GM19099 (cell line): Measurements from ENCODE around the gene TFR2.

ENCODE experiments used
- POLR2A ChIP-seq: IDR thresholded peaks from 3 replicates; pipeline ENCODE4 v1.6.1; 2011; ENCODE audit warnings: low read depth; ENCODE audit not compliant: insufficient read length; ENCODE audit errors: extremely low read depth

Gene TFR2

DNA sequence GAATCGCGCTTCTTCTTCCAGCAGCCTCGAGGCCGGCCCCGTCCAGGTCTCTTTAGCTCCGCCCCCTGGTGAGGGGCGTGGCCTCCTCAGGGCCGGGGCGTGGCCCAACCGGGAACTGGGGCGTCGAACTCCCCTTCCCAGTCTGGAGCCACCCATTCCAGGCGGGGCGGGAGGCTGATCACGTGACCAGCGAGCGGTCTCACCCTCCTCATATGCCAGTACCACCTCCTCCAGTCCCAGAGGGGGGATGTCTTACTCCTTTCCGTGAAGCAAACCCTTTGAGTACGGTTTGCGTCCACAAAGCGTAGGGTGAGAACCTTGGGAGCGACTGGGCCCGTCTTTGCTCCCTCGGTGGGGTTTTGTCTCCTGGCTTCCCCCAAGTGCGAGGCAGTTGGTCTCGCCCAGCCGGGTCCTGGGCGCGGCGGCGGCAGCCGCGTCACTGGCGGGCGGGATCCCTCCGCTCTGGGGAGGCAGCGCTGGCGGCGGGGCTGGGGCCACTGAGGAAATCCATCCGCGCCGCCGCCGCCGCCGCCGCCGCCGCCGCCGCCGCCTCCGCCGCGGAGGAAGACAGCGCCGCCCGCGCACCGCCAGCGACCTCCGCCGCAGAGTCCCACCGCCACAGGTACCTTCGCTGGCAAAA, 32.1 kb upstream of the TFR2 start, which contains the start of gene GNB2:
TSS of gene GNB2 (plus strand) at position 439 of the 640 bp plus-strand sequence. CDS start 2,526 bp downstream, outside the sequence.
- TF ChIP-seq POLR2A = peak; percentile 51

DNA sequence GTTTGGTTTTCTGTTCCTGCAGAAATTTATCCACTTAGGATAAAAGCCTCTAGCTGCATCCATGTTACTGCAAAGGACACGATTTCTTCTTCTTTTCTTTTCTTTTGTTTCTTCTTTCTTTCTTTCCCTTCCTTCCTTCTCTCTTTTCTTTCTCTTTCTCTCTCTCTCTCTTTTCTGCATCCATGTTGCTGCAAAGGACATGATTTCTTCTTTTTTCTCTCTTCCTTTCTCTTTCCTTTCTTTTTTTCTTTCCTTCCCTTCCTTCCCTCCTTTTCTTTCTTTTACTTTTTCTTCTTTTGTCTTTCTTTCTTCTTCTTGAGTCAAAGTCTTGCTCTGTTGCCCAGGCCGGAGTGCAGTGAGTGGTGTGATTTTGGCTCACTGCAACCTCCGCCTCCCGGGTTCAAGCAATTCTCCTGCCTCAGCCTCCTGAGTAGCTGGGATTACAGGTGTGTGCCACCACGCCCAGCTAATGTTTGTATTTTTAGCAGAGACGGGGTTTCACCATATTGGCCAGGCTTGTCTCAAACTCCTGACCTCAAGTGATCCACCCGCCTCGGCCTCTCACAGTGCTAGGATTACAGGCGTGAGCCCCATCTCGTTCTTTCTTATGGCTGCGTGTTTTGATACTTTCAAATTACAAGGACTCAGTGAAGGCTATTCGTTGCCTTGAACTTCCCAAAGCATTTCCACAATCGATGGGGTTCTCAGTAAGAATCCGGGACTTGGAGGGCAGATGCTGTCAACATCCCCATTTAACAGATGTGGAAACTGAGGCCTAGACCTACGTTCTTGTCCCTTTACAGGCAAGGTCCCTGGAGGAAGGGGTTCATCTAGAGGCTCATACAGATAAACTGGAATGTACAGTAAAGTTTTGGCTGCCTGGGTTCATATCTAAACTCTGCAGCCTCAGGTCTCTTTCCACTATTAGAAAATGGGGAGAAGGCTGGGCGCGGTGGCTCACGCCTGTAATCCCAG, 30.3 kb upstream of the TFR2 start:
- TF ChIP-seq POLR2A = no peak

DNA sequence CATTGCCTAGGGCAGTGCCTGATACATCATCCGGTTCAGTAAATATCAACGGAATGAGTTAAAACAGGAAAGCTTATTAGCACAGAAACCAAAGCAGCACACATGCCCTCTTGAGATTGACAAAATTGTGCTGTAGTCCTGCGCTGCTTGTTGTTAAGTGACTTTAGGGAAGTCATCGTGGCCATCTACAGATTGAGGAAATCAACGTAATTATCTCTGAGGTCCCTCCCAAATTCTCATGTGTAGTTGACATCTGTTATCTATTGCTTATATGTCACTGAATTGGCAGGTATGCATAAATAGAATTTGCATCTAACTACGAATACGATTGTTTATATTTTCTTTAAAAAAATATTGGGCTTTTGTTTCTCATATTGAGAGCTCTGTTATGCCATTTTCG, 28.7 kb upstream of the TFR2 start:
- no peak for TF ChIP-seq POLR2A

DNA sequence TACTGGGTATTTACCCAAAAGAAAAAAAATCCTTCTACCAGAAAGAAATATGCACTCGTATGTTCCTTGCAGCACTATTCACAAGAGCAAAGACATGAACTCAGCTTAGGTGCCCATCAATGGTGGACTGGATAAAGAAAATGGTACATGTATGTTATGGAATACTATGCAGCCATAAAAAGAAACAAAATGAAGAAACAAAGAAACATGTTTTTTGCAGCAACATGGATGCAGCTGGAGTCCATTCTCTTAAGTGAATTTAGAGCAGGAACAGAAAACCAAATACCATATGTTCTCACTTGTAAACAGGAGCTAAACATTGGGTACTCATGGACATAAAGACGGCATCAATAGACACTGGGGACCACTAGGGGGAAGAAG, 26.7 kb upstream of the TFR2 start:
- no peak for TF ChIP-seq POLR2A

DNA sequence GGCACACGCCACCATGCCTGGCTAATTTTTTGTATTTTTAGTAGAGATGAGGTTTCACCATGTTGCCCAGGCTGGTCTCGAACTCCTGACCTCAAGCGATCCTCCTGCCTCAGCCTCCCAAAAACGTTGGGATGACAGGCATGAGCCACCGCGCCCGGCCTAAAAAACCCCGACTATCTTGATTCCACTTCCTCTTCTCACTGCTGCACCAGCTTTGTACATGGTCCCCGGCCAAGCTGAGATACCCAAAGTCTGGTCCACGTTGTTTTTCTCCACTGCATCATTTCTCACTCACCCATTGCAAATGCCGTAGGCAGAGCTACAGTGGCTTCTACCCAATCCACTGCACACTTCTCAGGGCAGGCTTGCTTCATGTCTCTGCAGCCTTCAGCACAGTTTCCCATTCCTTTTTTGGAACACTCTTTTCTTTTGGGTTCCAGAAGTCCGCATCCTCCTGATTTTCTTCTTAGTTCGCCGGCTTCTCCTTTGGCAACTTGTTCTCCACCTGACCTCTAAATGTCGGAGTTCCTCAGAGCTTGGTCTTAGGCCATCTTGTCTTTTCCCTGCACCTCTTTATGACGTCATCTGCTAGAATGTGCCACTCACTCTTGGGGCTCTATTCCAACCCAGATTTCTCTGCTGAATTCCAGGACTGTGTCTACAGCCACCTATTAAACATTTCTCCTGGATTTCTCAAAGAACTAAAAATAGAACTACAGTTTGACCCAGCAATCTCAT, 26.1 kb upstream of the TFR2 start:
- TF ChIP-seq POLR2A = no peak

DNA sequence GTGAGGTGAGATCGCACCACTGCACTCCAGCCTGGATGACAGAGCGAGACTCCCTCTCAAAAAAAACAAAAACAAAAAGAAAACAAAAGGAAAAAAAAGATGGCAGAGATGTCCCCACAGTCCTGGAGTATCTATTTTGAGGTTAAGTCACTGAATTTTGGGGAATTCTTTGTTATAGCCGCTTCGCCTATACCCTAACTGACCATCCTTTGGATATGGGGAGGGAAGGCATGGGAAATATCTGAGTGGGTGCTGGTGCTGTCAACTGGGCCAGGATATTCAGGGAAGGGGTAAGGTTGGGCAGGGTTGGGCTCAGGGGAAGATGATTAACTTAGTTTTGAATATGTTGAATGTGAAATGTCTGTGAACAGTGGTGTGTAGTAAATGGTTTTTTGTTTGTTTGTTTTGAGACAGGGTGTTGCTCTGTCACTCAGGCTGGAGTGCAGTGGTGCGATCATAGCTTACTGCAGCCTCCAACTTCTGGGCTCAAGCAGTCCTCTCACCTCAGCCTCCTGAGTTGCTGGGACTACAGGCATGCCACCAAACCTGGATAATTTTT, 23.9 kb upstream of the TFR2 start:
- no peak for TF ChIP-seq POLR2A

DNA sequence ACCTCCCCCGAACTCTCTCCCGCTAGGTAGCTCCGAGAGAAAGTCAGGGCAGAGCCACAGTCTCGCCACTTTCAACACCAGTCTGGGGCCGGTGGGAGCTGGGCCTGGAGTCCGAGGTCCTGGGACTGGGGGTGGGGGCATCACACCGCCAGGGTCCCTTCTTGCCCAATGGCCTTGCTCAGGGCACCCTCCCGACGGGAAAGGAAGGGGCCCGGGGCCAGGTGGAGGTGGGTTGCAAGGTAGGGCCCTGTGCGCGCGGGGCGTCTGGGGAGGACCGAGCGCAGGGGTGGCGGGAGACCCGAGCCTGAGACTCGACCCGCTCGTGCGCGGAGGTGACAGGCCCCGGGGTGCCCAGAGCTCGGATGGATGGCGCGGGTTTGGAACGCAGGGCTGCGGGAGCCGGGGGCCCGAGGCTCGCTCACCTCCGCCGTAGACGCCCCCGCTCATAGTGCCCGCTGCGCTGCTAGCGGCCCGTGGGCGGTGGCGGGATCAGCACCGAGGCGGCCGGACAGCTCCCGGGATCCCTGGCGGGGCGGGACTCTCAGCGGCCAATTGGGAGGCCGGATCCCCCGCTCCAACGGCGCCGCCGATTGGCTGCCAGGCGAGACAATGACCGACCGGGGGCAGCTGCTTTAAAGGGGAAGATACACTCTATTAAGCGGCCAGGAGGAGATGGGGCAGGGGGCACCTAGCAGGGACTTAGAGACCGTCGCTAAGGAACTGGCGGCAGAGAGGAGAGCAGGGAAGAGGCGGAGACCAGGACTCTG, 14.7 kb upstream of the TFR2 start, which contains the start of gene ACTL6B:
TSS of gene ACTL6B (minus strand) at position 541 of the 767 bp plus-strand sequence. CDS start at position 447, 94 bp downstream.
- TF ChIP-seq POLR2A = no peak

DNA sequence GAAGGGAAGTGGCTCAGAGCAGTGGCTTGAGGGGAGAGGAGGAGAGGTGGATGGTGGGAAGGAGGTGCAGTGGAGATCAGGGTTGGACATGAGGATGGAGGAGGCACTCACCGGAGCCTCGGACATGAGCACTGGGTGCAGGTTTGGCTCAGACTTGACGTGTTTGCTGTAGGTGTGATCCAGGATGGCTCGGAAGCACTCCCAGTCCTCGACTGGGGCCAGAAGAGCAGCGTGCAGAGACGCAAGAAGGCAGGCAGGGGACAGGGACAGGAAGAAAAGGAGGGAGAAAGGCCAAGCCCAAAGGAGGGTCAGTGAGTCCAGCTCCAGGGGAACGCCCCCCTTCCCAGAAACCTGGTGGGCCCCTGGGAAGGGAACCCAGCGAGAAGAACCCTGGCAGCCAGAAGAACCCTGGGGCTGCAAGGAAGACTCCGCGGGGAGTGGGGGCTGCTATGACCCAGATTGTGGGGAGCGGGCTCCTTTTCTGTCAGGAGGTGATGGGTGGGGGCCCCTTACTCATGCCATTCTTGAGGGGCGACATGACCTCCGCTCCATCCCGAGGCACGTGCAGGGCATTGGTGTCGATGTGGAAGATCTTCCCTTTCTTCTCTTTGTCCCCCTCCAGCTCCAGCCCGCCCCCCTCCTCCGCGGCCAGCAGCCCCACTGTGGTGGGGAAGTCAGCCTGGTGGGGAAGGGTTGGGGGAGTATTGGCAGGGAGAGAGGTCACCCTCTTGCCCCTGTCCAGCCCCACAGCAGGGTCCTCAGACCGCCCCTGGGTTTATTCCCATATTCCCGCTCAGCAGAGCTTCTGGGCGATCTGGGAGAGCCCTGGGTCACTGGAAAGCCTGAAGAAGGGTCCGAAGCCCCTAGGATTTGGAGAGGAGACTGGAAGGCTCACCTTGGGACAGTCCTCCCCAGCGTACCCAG, 13.8 kb upstream of the TFR2 start:
- no peak for TF ChIP-seq POLR2A

DNA sequence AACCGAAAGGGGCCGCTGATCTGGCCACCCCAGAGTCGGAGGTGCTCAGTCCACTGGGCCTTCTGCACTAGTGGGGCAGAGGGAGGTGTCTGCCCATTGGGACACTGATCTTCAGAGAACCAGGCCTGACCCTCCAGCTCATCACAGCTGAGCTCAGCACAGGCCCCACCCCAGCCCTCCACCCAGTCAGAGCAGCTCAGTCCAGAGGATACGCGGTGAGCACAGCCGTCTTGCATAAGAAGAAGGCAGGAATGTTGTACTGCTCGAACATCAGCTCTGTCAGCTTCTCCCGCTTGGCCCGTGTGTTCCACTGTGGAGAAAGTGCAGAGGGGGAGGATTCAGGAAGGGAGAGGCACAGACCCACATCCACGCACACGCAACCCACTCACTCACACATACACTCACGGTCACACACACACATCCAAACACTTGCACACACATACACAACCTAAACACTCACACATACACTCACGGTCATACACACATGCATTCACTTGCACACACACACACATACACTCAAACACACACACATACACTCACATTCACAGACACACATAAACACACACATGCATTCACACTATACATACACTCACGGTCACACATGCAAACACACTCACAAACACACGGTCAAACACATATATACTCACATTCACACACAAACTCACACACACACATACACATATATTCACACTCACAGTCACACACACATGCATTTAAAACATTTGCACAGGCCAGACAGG, 8.6 kb upstream of the TFR2 start:
- no peak for TF ChIP-seq POLR2A

DNA sequence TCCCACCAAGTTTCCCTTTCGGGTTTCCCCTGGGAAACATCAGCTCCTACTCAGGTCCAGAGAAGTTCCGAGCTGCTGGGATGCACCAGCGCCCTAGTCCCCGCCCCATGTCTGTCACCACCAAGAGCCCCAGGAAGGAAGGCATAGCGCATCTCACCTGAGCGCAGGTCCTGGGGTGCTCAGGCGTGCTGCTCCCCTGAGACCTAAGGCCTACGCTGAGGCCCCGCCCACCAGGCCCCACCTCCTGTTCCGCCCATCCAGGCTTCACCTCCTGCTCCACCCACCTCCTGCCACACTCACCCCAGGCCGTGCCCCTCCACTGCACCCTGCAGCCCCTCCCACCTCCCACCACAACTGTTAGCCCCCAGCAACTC, 1.2 kb upstream of the TFR2 start:
- TF ChIP-seq POLR2A = no peak

DNA sequence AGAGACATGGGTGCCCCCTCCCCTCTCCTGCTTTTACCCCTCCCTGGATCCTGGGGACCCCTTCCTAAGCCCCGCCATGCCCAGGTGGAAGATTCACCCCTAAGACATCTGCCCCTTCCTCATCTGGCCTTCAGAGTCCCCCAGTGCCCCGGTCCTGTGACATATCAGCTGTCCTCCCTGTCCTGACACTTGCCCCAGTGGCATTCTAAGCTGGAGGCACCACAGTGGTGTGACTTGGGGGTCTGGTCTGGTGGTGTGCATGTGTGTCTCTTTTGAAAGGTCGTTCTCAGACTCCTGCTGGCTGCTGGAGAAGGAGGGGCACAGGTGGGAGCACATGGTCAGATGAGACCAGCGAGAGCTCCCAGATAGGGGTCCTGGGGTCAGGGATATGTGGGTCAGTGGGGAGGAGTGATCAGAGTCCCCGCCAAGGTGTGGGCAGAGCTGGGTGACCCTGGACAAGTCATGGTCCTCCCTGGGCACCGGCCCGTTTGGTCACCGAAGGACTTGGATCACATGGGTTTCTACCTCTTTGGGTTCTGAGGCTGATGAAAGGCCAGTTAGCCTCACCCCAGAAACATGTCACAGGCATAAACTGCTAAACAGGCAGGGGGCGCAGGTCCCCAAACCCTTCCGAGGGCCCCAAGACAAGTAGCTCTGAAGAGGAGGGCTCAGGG, 645 bp upstream of the TFR2 start:
- no peak for TF ChIP-seq POLR2A
